ENCODE results near the gene ELFN1. TPM values are rescaled to one million over a fixed set of nuclear protein-coding genes. Genes with fewer than 3 reads are reported as not detected.

ELFN1 gene
- total and polyA plus RNA-seq, 2 donors (not counting 3 experiments of a cell fraction or from before 2014, with no cell fraction given), result 0.37 to 1.0 TPM

DNA sequence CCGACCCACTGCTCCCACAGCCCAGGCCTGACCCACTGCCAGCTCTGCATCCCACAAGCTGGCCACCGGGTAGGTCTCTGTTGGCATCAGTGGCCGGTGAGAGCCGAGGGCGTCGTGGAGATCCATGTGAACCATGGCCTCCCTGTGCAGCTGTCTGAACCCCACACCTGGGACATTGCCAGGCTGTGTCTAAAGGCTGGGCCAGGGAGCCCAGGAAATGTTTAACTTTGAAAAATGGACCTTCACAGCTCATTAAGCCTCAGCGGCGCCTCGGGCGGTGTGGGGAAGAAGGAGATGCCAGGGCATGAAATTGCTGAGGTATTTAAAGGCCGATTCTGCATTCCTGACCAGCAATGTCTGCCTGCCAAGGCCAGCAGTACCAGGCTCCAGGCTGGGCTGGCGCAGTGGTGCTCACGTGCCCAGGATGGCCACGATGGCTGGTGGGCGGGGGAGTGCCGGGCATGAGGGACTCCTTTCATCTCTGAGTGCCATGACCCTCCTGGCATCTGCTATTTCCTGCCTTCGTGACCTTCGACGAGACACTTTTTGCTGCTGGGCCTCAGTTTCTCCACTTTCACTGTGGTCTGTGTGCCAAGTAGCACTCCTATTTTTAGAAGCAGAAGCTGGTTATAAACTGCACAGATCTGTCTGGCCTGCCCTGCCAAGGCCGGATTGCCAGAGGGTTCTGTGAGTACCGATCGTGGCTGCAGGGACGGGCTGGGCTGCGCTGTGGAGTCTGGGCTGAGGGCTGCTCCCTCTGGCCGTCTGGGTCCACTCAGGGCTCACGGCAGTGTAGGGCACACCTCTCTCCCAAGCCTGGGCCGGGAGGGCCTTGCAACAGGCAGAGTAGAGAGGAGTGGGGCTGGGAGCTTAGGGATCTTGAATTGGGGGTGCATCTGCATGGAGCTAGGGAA, 21.8 kb downstream of the ELFN1 start:
- H3K36me3 ChIP-seq (ENCODE audit: control insufficient read depth in 2 of 2, extremely low read depth in 1 of 2, insufficient read depth in 2 of 2, low read length in 2 of 2), result no peaks in the 10 kb centered on the region
- H2AFZ ChIP-seq (ENCODE audit: low read depth, low read length), result no peak overlapping the region
- no peaks in the 10 kb centered on the region for H3K27me3 ChIP-seq (ENCODE audit: control insufficient read depth in 2 of 2, insufficient read depth in 2 of 2, low read length in 2 of 2)
- BruUV-seq (replicated peaks), result no TSS peak
- H4K20me1 ChIP-seq (replicated peaks; ENCODE audit: control insufficient read depth, extremely low read depth, insufficient read depth, low read length), result no peaks in the 10 kb centered on the region
- no peaks in the 10 kb centered on the region for H3K9me1 ChIP-seq (replicated peaks; ENCODE audit: control insufficient read depth, extremely low read depth, insufficient read depth, low read length)
- no peaks in the 10 kb centered on the region for H3K4me1 ChIP-seq (ENCODE audit: control insufficient read depth, extremely low read depth, insufficient read depth, low read length)
- FAIRE-seq (no peak), DNase-seq (ENCODE audit: low read depth, low spot score) (no peak)
- CTCF ChIA-PET, result interaction anchor here (1.2 kb wide), 1 partner anchor 27 kb away, joined by 4 read pairs; no protein-coding TSS in a partner anchor
- intact Hi-C loops (cut with micrococcal nuclease), result no loop called here
- no peaks in the 10 kb centered on the region for H3K9me3 ChIP-seq (replicated peaks; ENCODE audit: control insufficient read depth, insufficient read depth, low read length)
- H3K4me3 ChIP-seq (replicated peaks in 1 of 3; ENCODE audit: insufficient read depth in 1 of 3, low read depth in 1 of 3, low read length in 3 of 3), result no peak overlapping the region
- no peak overlapping the region for H3K27ac ChIP-seq (ENCODE audit: insufficient read depth, low read depth, low read length)
- TF ChIP-seq POLR2AphosphoS5 (IDR thresholded peaks at IDR 0.05; ENCODE audit: insufficient read depth, low read depth, low read length) (no peak), POLR2A (IDR thresholded peaks at IDR 0.05; ENCODE audit: low read depth, low read length) (no peak), JUN (IDR thresholded peaks at IDR 0.05; ENCODE audit: borderline replicate concordance, insufficient read depth, insufficient read length, low read depth) (no peak), FOS (IDR thresholded peaks at IDR 0.05; ENCODE audit: borderline replicate concordance, insufficient read depth, low read length) (no peak), EZH2 (IDR thresholded peaks at IDR 0.05; ENCODE audit: borderline replicate concordance, low read depth, low read length, severe bottlenecking) (no peak), GATA2 (IDR thresholded peaks at IDR 0.05; ENCODE audit: insufficient read depth, insufficient read length, low read depth, low read length) (no peak), MYC (IDR thresholded peaks at IDR 0.05; ENCODE audit: low read depth, low read length) (no peak)
- TF ChIP-seq, protein P1, sequence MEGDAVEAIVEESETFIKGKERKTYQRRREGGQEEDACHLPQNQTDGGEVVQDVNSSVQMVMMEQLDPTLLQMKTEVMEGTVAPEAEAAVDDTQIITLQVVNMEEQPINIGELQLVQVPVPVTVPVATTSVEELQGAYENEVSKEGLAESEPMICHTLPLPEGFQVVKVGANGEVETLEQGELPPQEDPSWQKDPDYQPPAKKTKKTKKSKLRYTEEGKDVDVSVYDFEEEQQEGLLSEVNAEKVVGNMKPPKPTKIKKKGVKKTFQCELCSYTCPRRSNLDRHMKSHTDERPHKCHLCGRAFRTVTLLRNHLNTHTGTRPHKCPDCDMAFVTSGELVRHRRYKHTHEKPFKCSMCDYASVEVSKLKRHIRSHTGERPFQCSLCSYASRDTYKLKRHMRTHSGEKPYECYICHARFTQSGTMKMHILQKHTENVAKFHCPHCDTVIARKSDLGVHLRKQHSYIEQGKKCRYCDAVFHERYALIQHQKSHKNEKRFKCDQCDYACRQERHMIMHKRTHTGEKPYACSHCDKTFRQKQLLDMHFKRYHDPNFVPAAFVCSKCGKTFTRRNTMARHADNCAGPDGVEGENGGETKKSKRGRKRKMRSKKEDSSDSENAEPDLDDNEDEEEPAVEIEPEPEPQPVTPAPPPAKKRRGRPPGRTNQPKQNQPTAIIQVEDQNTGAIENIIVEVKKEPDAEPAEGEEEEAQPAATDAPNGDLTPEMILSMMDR (IDR thresholded peaks at IDR 0.05; ENCODE audit: extremely low read depth in 1 of 2, insufficient read depth in 1 of 2, low read depth in 1 of 2, low read length in 2 of 2), result no peak
- TF ChIP-seq, protein P2, sequence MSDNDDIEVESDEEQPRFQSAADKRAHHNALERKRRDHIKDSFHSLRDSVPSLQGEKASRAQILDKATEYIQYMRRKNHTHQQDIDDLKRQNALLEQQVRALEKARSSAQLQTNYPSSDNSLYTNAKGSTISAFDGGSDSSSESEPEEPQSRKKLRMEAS (IDR thresholded peaks at IDR 0.05; ENCODE audit: insufficient read depth, insufficient read length), result no peak
- dilution Hi-C loops (cut with MboI; ENCODE audit: extremely low pct_ligation_motif_present, low sequenced_read_pairs), result no loop called here
- POLR2A ChIA-PET, result no interaction called here
- H3K79me2 ChIP-seq (ENCODE audit: control insufficient read depth, insufficient read depth, low read length), result no peaks in the 10 kb centered on the region
- no peak overlapping the region for H3K9ac ChIP-seq (replicated peaks; ENCODE audit: extremely low read depth, insufficient read depth, low read length)
- no peak overlapping the region for H3K4me2 ChIP-seq (ENCODE audit: insufficient read depth, low read length)

Measured in endothelial cell of umbilical vein (primary cell).